ENCODE data around the gene ASXL2.
"Not testable (repeated sequence)": the region's sequence is repeated elsewhere in the genome, so short reads cannot be mapped to it uniquely, and the experiment has no call there.

The ASXL2 gene

GRCh38 chr2:25887624-25888242 is 9.4 kb upstream of the ASXL2 start:
- no peak for DNase-seq

DNA sequence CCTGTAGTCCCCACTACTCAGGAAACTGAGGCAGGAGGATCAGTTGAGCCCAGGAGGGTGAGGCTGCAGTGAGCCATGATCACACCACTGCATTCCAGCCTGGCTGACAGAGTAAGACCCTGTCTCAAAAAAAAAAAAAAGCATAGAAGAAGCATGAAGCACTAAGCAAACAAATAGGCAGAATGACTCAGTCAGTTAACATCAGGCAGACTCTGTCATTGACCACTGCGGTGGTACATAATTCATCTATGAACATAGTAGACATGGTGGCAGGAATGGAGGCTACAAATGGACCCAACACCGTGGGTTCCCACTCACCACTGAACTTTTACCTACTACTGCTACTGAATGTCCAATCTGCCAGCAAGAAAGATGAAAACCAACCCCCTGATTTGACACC is 7.6 kb upstream of the ASXL2 start:
- no peak for DNase-seq

DNA sequence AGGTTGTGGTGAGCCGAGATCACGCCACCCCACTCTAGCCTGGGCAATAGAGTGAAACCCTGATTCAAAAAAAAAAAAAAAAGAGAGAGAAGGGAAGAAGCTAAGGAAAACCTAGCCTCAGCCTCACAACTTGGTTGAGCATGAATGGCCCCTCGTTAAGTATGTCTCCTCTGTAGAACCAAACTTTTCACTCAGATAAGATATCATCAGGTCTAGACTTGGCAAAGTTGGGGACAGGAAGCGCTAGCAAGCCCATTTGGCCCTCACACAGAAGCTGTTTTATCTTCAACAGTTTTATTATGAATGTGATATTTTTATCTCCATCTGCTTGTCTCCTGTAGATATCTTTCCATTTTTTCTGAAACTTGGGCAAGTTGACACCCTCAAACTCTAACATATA is 3.5 kb upstream of the ASXL2 start:
- DNase-seq: no peak

- no peak for DNase-seq
These were observed 945 bp upstream of the ASXL2 start for GRCh38 chr2:25879133-25879730.

DNA sequence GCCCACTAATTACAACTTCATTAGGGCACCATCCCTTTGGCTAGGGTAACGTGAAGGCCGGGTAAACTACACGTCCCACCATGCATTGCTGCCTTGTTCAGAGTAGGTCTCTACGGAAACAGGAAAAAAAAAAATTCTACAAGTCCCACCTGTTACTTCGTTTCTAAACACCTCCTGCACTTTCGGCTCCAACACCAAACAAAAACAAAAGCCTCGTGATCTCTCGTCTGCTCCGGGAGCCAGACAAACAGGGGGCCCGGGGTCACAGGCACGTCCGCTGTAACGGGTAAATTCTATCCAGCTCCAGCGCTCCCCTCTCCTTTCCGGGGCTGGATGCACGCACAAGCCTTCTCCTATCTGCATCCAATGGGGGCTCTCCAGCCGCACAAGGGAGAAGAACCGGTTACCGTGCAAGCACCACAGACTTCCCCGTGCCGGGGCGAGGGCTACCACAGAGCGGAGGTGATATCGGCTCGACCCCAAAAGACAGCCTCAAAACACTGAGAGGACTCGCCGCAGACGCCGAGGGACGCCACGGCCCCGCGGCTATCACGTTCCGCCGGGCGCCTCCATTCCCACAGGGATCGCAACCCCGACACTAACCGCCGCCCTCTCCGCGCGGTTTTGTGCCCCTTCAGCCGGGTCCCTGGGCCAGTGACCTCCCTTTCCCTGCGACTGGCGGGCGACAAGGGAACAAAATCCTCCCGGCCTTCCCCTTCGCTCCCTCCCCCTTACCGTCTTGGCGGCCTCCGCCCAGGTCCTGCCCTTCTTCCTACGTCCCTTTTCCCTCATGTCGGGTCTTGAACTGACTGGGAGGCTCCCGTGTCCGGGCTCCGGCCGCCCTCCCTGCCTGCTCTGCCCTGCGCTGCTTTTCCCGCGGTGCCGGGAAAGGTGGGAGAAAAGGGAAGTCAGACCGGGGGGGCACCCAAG is 591 bp downstream of the ASXL2 start:
- peak; percentile 37 for DNase-seq

- DNase-seq: no peak
These were observed 6.2 kb downstream of the ASXL2 start for GRCh38 chr2:25872134-25872533.

DNA sequence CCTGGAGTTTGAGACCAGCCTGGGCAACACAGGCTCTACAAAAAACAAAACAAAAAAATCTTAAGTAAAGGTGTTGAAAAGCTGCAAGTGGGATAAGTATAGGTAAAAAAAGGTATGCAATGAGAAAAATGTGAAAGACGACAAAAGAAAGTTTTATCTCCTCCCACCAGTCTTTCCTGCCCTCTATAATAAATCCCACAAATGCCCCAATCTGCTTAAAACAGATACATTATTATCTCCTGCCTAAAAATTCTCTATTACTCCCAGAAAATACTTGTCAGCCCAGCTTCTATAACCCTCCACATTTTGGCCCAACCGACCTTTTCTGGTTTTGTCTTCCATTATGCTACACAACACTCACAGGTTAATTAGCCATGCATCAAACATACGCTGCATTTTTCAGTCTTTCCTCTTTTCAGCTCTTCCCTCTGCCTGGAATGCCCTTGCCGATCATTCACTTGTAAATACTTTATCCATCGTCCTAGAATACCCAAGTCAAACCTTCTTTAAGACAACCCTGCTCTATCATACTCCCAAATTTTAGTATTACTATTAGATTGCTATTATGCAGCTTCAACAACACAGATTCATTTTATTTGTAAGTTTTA is 10.8 kb downstream of the ASXL2 start:
- DNase-seq: no peak

- DNase-seq: no peak
These were observed 21.9 kb downstream of the ASXL2 start for GRCh38 chr2:25856377-25856776.

DNA sequence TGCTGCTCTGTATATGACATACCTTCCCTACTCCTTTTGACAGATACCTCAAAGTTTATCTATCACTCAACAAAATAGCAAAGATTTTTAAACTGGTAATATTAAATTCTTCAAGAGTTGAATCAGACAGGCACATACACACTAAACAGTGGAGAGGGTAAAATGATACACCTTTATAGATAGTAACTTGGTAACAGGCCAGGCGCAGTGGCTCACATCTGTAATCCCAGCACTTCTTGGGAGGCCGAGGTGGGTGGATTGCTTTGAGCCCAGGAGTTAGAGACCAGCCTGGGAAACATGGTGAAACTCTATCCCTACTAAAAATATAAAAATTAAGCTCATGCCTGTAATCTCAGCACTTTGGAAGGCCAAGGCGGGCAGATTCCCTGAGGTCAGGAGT is 23.2 kb downstream of the ASXL2 start:
- no peak for DNase-seq

- no peak for DNase-seq
These were observed 23.7 kb downstream of the ASXL2 start for GRCh38 chr2:25854613-25855012.

DNA sequence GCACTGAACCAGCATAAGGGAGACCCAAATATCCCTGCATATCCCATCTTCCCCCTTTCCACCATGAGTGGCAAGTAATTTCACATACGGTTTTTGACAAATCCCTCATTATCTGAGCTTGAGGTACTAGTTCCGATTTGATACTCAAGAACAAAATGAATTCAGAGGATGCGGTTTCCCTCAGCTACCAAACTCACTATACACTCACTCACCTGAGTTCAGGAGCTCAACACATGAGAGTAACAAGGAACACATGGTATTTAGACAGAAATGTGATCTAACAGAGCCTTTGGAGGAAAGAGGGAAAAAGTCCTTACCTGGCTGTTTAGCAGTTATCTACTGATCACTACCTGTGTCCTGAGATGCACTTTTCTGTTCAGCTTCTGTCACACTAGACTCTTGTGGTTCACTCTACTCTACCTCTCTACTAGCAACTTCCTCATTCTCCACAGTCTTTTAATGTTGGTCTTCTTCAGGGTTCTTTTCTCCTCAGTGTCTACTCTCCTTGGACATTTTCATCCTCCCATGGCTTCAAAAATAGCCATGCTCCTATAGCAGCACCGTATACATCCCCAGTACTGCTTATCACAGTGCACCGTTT is 25.1 kb downstream of the ASXL2 start:
- no peak for DNase-seq

DNA sequence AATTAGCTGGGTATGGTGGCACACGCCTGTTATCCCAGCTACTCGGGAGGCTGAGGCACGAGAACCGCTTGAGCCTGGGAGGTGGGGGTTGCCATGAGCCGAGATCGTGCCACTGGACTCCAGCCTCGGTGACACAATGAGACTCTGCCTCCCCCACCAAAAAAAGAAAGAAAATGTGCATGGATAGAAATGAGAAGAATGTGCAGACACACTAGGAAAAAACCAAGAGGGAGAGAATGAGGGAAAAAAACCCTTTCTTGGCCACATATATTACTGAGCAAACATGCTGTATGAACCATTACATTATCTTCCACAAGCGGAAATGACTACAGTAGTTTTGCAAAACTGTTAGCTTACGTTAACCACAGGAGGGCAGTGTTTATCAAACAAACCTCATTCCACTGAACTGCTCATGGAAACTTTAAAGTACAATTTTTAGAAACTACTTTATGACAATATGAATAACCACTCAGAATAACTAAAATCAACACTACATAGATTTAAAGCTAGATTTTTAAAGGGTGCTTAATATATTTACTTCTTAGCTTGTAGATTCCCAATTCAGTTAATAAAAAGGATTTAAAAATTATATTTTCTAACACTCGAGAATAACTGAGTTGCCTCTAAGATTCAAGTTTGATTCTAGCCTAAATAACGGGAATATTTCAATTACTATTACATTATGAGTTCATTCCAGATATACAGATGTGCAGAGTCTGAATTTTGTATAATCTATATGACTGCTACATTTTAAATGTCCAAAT is 26.4 kb downstream of the ASXL2 start:
- DNase-seq: no peak

GRCh38 chr2:25850400-25850799 is 27.9 kb downstream of the ASXL2 start:
- DNase-seq: not testable (repeated sequence)

DNA sequence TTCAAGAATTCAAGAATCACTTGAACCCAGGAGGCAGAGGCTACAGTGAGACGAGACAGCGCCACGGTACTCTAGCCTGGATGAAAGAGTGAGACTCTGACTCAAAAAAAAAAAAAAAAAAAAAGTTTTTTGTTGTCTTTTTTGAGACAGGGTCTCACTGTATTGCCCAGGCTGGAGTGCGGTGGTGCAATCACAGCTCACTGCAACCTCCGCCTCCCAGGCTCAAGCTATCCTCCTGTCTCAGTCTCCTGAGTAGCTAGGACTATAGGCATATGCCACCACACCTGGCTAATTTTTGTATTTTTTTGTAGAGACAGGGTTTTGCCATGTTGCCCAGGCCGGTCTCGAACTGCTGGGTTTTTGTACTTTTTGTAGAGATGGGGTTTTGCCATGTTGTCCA is 28.9 kb downstream of the ASXL2 start:
- not testable (repeated sequence) for DNase-seq

DNA sequence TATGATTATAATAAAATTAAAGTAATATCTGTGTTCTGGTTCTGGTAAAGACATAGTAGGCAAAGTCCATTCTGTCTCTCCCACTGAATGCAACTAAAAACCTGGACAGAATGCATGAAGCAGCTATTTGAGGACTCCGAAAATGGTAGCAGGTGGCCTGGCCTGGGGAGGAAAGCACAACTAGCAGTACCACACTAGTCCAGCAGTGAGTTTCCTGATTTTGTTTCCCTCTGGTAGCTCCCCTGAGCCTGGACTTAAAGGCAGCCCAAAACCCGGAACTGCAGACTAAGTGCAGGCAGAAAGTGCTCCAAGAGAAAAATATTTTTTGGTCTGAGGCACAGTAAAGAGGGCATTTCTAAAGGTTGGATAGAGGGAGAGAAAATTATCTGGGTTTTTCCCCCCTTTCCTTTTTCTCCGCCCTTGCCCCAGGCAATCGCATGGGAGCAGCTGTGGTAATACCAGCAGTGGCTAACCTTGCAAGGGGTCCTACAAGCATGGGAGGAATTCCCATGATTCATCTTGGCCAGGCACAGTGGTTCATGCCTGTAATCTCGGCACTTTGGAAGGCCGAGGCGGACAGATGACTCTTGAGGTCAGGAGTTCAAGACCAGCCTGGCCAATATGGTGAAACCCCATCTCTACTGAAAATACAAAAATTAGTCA is 32.3 kb downstream of the ASXL2 start:
- no peak for DNase-seq

DNA sequence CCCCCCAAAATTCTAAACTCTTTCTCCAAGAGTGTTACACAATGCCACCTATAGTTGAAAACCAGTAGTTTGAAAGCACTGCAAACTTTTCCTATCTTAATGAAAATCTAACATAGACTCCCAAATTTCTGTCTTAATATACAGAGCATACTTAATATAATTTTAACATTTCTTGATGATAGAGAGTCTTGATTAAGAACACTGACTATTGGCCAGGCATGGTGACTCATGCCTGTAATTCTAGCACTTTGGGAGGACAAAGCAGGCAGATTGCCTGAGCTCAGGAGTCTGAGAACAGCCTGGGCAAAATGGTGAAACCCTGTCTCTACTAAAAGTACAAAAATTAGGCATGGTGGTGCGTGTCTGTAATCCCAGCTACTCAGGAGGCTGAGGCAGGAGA is 34.2 kb downstream of the ASXL2 start:
- no peak for DNase-seq

- DNase-seq: no peak
These were observed 36.1 kb downstream of the ASXL2 start for GRCh38 chr2:25842155-25842554.

GRCh38 chr2:25838152-25838756 is 40.0 kb downstream of the ASXL2 start:
- DNase-seq: no peak

DNA sequence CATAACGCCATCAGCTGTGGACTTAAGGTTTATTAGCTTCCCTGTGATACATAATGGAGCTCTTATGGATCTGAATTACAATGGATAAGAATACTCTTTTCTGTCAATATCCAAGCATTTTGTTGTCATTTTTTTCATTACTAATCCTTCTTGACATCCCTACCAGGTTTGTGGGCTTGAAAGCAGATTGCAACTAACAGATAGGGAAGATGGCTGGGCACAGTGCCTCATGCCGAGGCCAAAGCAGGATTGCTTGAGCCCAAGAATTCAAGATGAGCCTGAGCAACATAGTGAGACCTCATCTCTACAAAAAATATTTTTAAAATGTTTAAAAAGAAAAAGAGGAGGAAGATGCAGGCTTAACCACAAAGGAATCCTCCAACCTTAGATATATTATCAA is 42.4 kb downstream of the ASXL2 start:
- DNase-seq: no peak

- DNase-seq: no peak
These were observed 44.7 kb downstream of the ASXL2 start for GRCh38 chr2:25833566-25833965.

DNA sequence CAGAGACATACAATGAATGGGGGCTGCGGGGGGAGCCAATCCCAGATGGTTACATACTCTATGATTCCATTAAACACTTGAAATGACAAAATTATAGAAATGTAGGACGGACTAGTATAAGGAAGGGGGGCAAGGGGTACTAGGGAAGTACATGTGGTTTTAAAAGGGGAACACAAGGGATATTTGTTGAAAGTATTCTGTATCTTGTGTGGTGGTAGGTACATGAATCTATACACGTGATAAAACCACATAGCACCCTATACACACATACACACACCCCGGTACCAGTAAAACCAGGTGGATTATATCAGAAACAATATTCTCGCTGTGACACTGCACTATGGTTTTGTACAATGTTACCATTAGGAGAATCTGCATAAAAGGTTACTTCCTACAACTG is 45.4 kb downstream of the ASXL2 start:
- no peak for DNase-seq
